Lower lobe of right lung (tissue), 2 donors: ENCODE data around the gene TGFA. TPM values are rescaled to one million over a fixed set of nuclear protein-coding genes. Genes with fewer than 3 reads are reported as not detected.

ENCODE experiments used
- ATAC-seq, 2 donors: fragments of 200-7000 bp; cut with Tn5 transposase; one replicate each; pipeline ENCODE4 v1.9.1; 2020 to 2022; ENCODE audit warnings: mild to moderate bottlenecking in 2 of 2, moderate library complexity in 2 of 2
- DNase-seq: peaks from one replicate; pipeline ENCODE4 v3.0.0-alpha.2; 2020
- H3K27ac ChIP-seq: fragments of 200-600 bp; one replicate; pipeline ENCODE4 v1.8.0; 2022
- H3K27me3 ChIP-seq: fragments of 200-600 bp; one replicate; pipeline ENCODE4 v1.8.0; 2022; ENCODE audit warnings: low read depth
- H3K36me3 ChIP-seq: fragments of 200-600 bp; one replicate; pipeline ENCODE4 v1.8.0; 2022; ENCODE audit warnings: mild to moderate bottlenecking
- H3K4me1 ChIP-seq: fragments of 200-600 bp; one replicate; pipeline ENCODE4 v1.8.0; 2022
- H3K4me3 ChIP-seq: fragments of 200-600 bp; one replicate; pipeline ENCODE4 v1.8.0; 2022; ENCODE audit warnings: mild to moderate bottlenecking
- H3K9me3 ChIP-seq: fragments of 200-600 bp; one replicate; pipeline ENCODE4 v1.8.0; 2022
- CTCF ChIP-seq: fragments of 200-600 bp; IDR thresholded peaks from one replicate; pipeline ENCODE4 v1.8.0; 2022; ENCODE audit warnings: antibody characterized with exemption, mild to moderate bottlenecking
- intact Hi-C: fragments of 100-400 bp; cut with DNase I; formaldehyde crosslinking; loops from one replicate; pipeline ENCODE4 v1.11.0; 2022
- total RNA-seq: library from RNA; stranded (reverse); fragmentation: NEBNext Ultra II Directional; extraction: Animal tissue kit (Norgen Biotek cat#: 25700); gene quantifications from one replicate; pipeline ENCODE4 v1.2.1, GENCODE V29; 2021
- donor health status: DM: no; HTN: yes; CAD: no; lungs with severe emphysema.

TGFA gene
- total RNA-seq, 1 donor from 2014 or later = 8.2 TPM

- no peak overlapping the region for H3K4me3 ChIP-seq
- intact Hi-C loops = no loop called here
- H3K36me3 ChIP-seq = no peaks in the 10 kb centered on the region
- no peaks in the 10 kb centered on the region for H3K27me3 ChIP-seq
- DNase-seq (no peak), ATAC-seq (no peak)
- no peaks in the 10 kb centered on the region for H3K9me3 ChIP-seq
- H3K27ac ChIP-seq = no peak overlapping the region
- H3K4me1 ChIP-seq = no peaks in the 10 kb centered on the region
- TF ChIP-seq CTCF = no peak
Observed at GRCh38 chr2:70442301-70443077, 111.1 kb downstream of the TGFA start.

GRCh38 chr2:70440621-70441020 is 113.0 kb downstream of the TGFA start:
- no peak overlapping the region for H3K4me3 ChIP-seq
- ATAC-seq = no peak

GRCh38 chr2:70435138-70435537 is 118.5 kb downstream of the TGFA start:
- no peak overlapping the region for H3K4me3 ChIP-seq
- no peaks in the 10 kb centered on the region for H3K4me1 ChIP-seq
- no peak for DNase-seq
- H3K36me3 ChIP-seq = no peaks in the 10 kb centered on the region
- intact Hi-C loops = no loop called here
- ATAC-seq = no peak
- H3K27me3 ChIP-seq = no peaks in the 10 kb centered on the region
- TF ChIP-seq CTCF = no peak
- H3K27ac ChIP-seq = no peak overlapping the region
- H3K9me3 ChIP-seq = no peaks in the 10 kb centered on the region

More at GRCh38 chr2:70440621-70441020, 113.0 kb downstream of the TGFA start:
- no peak overlapping the region for H3K27ac ChIP-seq
- DNase-seq = no peak
- no peaks in the 10 kb centered on the region for H3K27me3 ChIP-seq
- H3K36me3 ChIP-seq = no peaks in the 10 kb centered on the region
- H3K9me3 ChIP-seq = no peaks in the 10 kb centered on the region
- intact Hi-C loops = no loop called here
- TF ChIP-seq CTCF = no peak
- no peaks in the 10 kb centered on the region for H3K4me1 ChIP-seq

GRCh38 chr2:70433315-70433714 is 120.3 kb downstream of the TGFA start:
- no peak for TF ChIP-seq CTCF
- H3K27me3 ChIP-seq = no peaks in the 10 kb centered on the region
- no peaks in the 10 kb centered on the region for H3K36me3 ChIP-seq
- ATAC-seq (no peak), DNase-seq (no peak)
- H3K4me3 ChIP-seq = no peak overlapping the region
- intact Hi-C loops = no loop called here
- no peaks in the 10 kb centered on the region for H3K4me1 ChIP-seq
- no peaks in the 10 kb centered on the region for H3K9me3 ChIP-seq
- no peak overlapping the region for H3K27ac ChIP-seq

- intact Hi-C loops = no loop called here
- TF ChIP-seq CTCF = no peak
- Histone ChIP-seq H3K36me3 (no peaks in the 10 kb centered on the region), H3K4me3 (no peak overlapping the region), H3K4me1 (no peaks in the 10 kb centered on the region), H3K9me3 (no peaks in the 10 kb centered on the region), H3K27ac (no peak overlapping the region), H3K27me3 (no peaks in the 10 kb centered on the region)
- ATAC-seq (no peak), DNase-seq (no peak)
Observed at GRCh38 chr2:70431716-70432347, 121.8 kb downstream of the TGFA start.
